Measurements from ENCODE around the gene CDH4. TPM values are rescaled to one million over a fixed set of nuclear protein-coding genes. Genes with fewer than 3 reads are reported as not detected.

Gene CDH4
- total RNA-seq, 1 experiment from 2014 or later, result 5.3 TPM

- no peak for DNase-seq (ENCODE audit: low spot score)
- Mint-ChIP-seq H3K4me3 (no peak overlapping the region), H3K27ac (no peak overlapping the region; the same call in 1 of the 2 replicates), H3K4me1 (peaks cover 39% of the 10 kb centered on the region), H3K27me3 (ENCODE audit: low read depth) (peaks cover 19% of the 10 kb centered on the region), H3K9me3 (peaks cover 8% of the 10 kb centered on the region), H3K36me3 (no peaks in the 10 kb centered on the region; the same call in 1 of the 2 replicates)
- no peak for ATAC-seq
- TF ChIP-seq ZNF425 (CRISPR knock-in tag; conservative IDR thresholded peaks at IDR 0.05) (no peak), HMGA2 (CRISPR knock-in tag; IDR thresholded peaks at IDR 0.05) (no peak), TP53 (CRISPR knock-in tag; IDR thresholded peaks at IDR 0.05) (no peak), ZMAT4 (CRISPR knock-in tag; IDR thresholded peaks at IDR 0.05) (no peak), ESRRA (CRISPR knock-in tag; IDR thresholded peaks at IDR 0.05; ENCODE audit: borderline replicate concordance) (no peak), ZSCAN18 (CRISPR knock-in tag; IDR thresholded peaks at IDR 0.05) (no peak), CTCF (IDR thresholded peaks at IDR 0.05) (no peak), MYBL2 (CRISPR knock-in tag; IDR thresholded peaks at IDR 0.05) (no peak), GABPB1 (CRISPR knock-in tag; IDR thresholded peaks at IDR 0.05) (no peak), E2F4 (CRISPR knock-in tag; IDR thresholded peaks at IDR 0.05; ENCODE audit: borderline replicate concordance, low read depth) (no peak), FOXK1 (CRISPR knock-in tag; IDR thresholded peaks at IDR 0.05) (no peak), ETV6 (CRISPR knock-in tag; IDR thresholded peaks at IDR 0.05) (no peak), NR2C2 (CRISPR knock-in tag; IDR thresholded peaks at IDR 0.05) (no peak)
- ChIA-PET CTCF (interaction anchor here (1.4 kb wide), 1 partner anchor 37 kb away, joined by 4 read pairs; no protein-coding TSS in a partner anchor), POLR2A (no interaction called here)
These were observed 262.3 kb downstream of the CDH4 start for GRCh38 chr20:61514396-61514795.

- DNase-seq (ENCODE audit: low spot score) (no peak), ATAC-seq (no peak)
- peaks cover 14% of the 10 kb centered on the region for H3K27me3 Mint-ChIP-seq (ENCODE audit: low read depth)
- peaks cover 39% of the 10 kb centered on the region for H3K4me1 Mint-ChIP-seq
- no peaks in the 10 kb centered on the region; the same call in 1 of the 2 replicates for H3K36me3 Mint-ChIP-seq
- peaks cover 8% of the 10 kb centered on the region for H3K9me3 Mint-ChIP-seq
- ChIA-PET CTCF (interaction anchor here (1.2 to 1.4 kb wide), 3 partner anchors 20 to 147 kb away, joined by 3 to 4 read pairs (median 3); no protein-coding TSS in a partner anchor), POLR2A (no interaction called here)
- no peak overlapping the region; the same call in 1 of the 2 replicates for H3K27ac Mint-ChIP-seq
- TF ChIP-seq CBFB (CRISPR knock-in tag; IDR thresholded peaks at IDR 0.05; ENCODE audit: low read depth) (no peak), NR2C2 (CRISPR knock-in tag; IDR thresholded peaks at IDR 0.05) (no peak), NFYB (CRISPR knock-in tag; conservative IDR thresholded peaks at IDR 0.05; ENCODE audit: low read depth) (no peak), NFATC4 (CRISPR knock-in tag; IDR thresholded peaks at IDR 0.05) (no peak)
- H3K4me3 Mint-ChIP-seq, result no peak overlapping the region
These were observed 262.9 kb downstream of the CDH4 start for GRCh38 chr20:61514805-61515505.
